HepG2 (cell line): ENCODE measurements around the gene PHTF2. TPM values are rescaled to one million over a fixed set of nuclear protein-coding genes. Genes with fewer than 3 reads are reported as not detected.
A peak's percentile ranks its signal among the peaks of the same experiment; 100 is the strongest.

Experiments
- ATAC-seq: fragments of 200-7000 bp; cut with Tn5 transposase; 3 replicates; pipeline ENCODE4 v1.9.1; 2020; ENCODE audit warnings: mild to moderate bottlenecking, moderate library complexity
- BruUV-seq: library from RNA; stranded (reverse); fragments of 400-500 nt; replicated peaks from 2 replicates; lab custom pipeline; 2021; lab: Mats Ljungman, UMichigan
- CTCF ChIA-PET: fragments of 300-600 bp; formaldehyde crosslinking; extraction: SDS; loops from one replicate; lab custom pipeline; 2021; ENCODE audit warnings: low total read pairs, inconsistent platforms, low intra/inter-chr PET ratio; lab: Yijun Ruan, JAX
- POLR2A ChIA-PET: fragments of 350-600 bp; sonication (Branson Sonifier 250); formaldehyde crosslinking; loops from one replicate; lab custom pipeline; 2020; ENCODE audit warnings: antibody characterized with exemption, inconsistent platforms; lab: Yijun Ruan, JAX
- DNase-seq: peaks from one replicate; pipeline ENCODE4 v3.0.0-alpha.2; 2015; ENCODE audit warnings: low spot score
- FAIRE-seq: peaks from 3 replicates; lab custom pipeline; 2011; peaks lifted over from hg19 to GRCh38; lab: Jason Lieb, UNC
- H2AFZ ChIP-seq: one replicate; pipeline ENCODE4 v1.6.1; 2011; ENCODE audit warnings: low read length, inconsistent platforms
- H3K27ac ChIP-seq: fragments of 300-600 bp; 3 replicates; pipeline ENCODE4 v1.8.0; 2011; ENCODE audit warnings: mixed run types, mild to moderate bottlenecking, mixed read lengths, low read length, inconsistent platforms; ENCODE audit not compliant: insufficient read depth; ENCODE audit errors: extremely low read length
- H3K27me3 ChIP-seq, 2 experiments: fragments of 200-600 bp in 1 of 2; 2 replicates in 1 of 2; 3 replicates in 1 of 2; pipeline versions ENCODE4 v1.6.0 to v1.8.0; 2011; ENCODE audit warnings: low read length in 2 of 2, mild to moderate bottlenecking in 2 of 2, moderate library complexity in 2 of 2, inconsistent platforms in 1 of 2; ENCODE audit not compliant: insufficient read depth in 2 of 2, control insufficient read depth in 1 of 2
- H3K36me3 ChIP-seq, 2 experiments: fragments of 200-600 bp in 1 of 2; replicated peaks in 1 of 2; 2 replicates in 1 of 2; 3 replicates in 1 of 2; pipeline versions ENCODE4 v1.5.1 to v1.8.0; 2011; ENCODE audit warnings: low read length in 2 of 2, inconsistent platforms in 1 of 2; ENCODE audit not compliant: insufficient read depth in 2 of 2, control insufficient read depth in 1 of 2
- H3K4me1 ChIP-seq: 2 replicates; pipeline ENCODE4 v1.5.1; 2012; ENCODE audit warnings: low read length, inconsistent platforms; ENCODE audit not compliant: insufficient read depth
- H3K4me2 ChIP-seq: 2 replicates; pipeline ENCODE4 v1.6.0; 2011; ENCODE audit warnings: low read depth, low read length, inconsistent platforms
- H3K4me3 ChIP-seq, 3 experiments: fragments of 200-600 bp in 1 of 3; sonication (generic), shearing (Covaris generic) in 1 of 3; replicated peaks in 1 of 3; 2 replicates each; pipeline ENCODE4 v1.5.1; 2011 to 2016; ENCODE audit warnings: low read length in 3 of 3, inconsistent platforms in 2 of 3, low read depth in 2 of 3, mild to moderate bottlenecking in 2 of 3, control low read depth in 1 of 3, mixed read lengths in 1 of 3; ENCODE audit not compliant: insufficient read depth in 1 of 3
- H3K79me2 ChIP-seq: one replicate; pipeline ENCODE4 v1.6.1; 2011; ENCODE audit warnings: low read length, inconsistent platforms; ENCODE audit not compliant: insufficient read depth
- H3K9ac ChIP-seq: 2 replicates; pipeline ENCODE4 v1.6.0; 2011; ENCODE audit warnings: mild to moderate bottlenecking, low read depth, low read length, inconsistent platforms; ENCODE audit not compliant: insufficient read depth
- H3K9me3 ChIP-seq: 2 replicates; pipeline ENCODE4 v1.5.1; 2012; ENCODE audit warnings: mild to moderate bottlenecking, low read length
- H4K20me1 ChIP-seq: 2 replicates; pipeline ENCODE4 v1.6.0; 2011; ENCODE audit warnings: inconsistent platforms, mild to moderate bottlenecking, low read length, moderate library complexity; ENCODE audit not compliant: insufficient read depth
- MAFF ChIP-seq: IDR thresholded peaks from 2 replicates; pipeline ENCODE4 v1.6.1; 2011; ENCODE audit warnings: low read depth, low read length, improper control_type of control experiment
- MAFK ChIP-seq, 2 experiments: IDR thresholded peaks in 1 of 2; conservative IDR thresholded peaks in 1 of 2; 2 replicates each; pipeline ENCODE4 v1.6.1; 2011; ENCODE audit warnings: improper control_type of control experiment in 2 of 2, low read length in 2 of 2
- YY1 ChIP-seq: IDR thresholded peaks from 2 replicates; pipeline ENCODE4 v1.6.1; 2011; ENCODE audit warnings: low read length, low read depth, moderate library complexity, mild to moderate bottlenecking; ENCODE audit not compliant: insufficient read depth, insufficient replicate concordance
- ZC3H4 ChIP-seq: sonication (generic); formaldehyde crosslinking; IDR thresholded peaks from 2 replicates; pipeline ENCODE4 v1.4.0; 2020; ENCODE audit warnings: missing genetic modification reagents, borderline replicate concordance
- ZFP62 ChIP-seq: sonication (generic); formaldehyde crosslinking; IDR thresholded peaks from 2 replicates; pipeline ENCODE4 v1.4.0; 2020; ENCODE audit warnings: missing genetic modification reagents
- ZNF121 ChIP-seq: sonication (generic); formaldehyde crosslinking; IDR thresholded peaks from 2 replicates; pipeline ENCODE4 v1.5.0; 2020; ENCODE audit warnings: mild to moderate bottlenecking, missing genetic modification reagents
- ZNF124 ChIP-seq: sonication (generic); formaldehyde crosslinking; IDR thresholded peaks from 2 replicates; pipeline ENCODE4 v1.4.0; 2020; ENCODE audit warnings: missing genetic modification reagents
- ZNF335 ChIP-seq: sonication (generic); formaldehyde crosslinking; IDR thresholded peaks from 2 replicates; pipeline ENCODE4 v1.4.0; 2020; ENCODE audit warnings: missing genetic modification reagents
- ZNF552 ChIP-seq: sonication (generic); formaldehyde crosslinking; IDR thresholded peaks from 2 replicates; pipeline ENCODE4 v1.9.0; 2022; ENCODE audit warnings: missing genetic modification reagents, mild to moderate bottlenecking, borderline replicate concordance
- ZNF788 ChIP-seq: sonication (generic); formaldehyde crosslinking; IDR thresholded peaks from 2 replicates; pipeline ENCODE4 v1.5.0; 2020; ENCODE audit warnings: mild to moderate bottlenecking, missing genetic modification reagents, borderline replicate concordance
- WGBS: methylation state at CpG from one replicate; pipeline ENCODE4 v1.1.6; 2017; ENCODE audit warnings: low lambda C conversion rate; 5-methylcytosine and 5-hydroxymethylcytosine counted together
- in situ Hi-C: cut with HindIII; loops from 2 replicates; pipeline ENCODE4 v1.10.0; 2017; ENCODE audit warnings: low pct_unique_long_range_greater_than_20kb; ENCODE audit not compliant: extremely low pct_ligation_motif_present
- intact Hi-C: fragments of 100-400 bp; cut with micrococcal nuclease; formaldehyde crosslinking; loops from one replicate; pipeline ENCODE4 v1.10.0; 2022; ENCODE audit not compliant: unreplicated experiment
- polyA plus RNA-seq, 8 experiments: library from polyadenylated mRNA; depleted of rRNA in 3 of 8; stranded (reverse) in 7 of 8; unstranded in 1 of 8; fragments of >200 nt; fragmentation: Illumina TruSeq in 4 of 8; extraction: Trizol in 4 of 8; gene quantifications; 2 replicates each; pipeline versions ENCODE4 v1.2.1 to v1.2.3, GENCODE V29; 2011 to 2016; ENCODE audit warnings: low read depth in 4 of 8, missing spikeins in 1 of 8, mixed read lengths in 1 of 8; ENCODE audit not compliant: insufficient read depth in 1 of 8
- total RNA-seq, 5 experiments: library from RNA; depleted of rRNA; stranded (reverse); fragments of >200 nt; fragmentation: Illumina TruSeq; extraction: Trizol; gene quantifications; 2 replicates each; pipeline ENCODE4 v1.2.3, GENCODE V29; 2016; ENCODE audit warnings: low read depth in 1 of 5
- TF ChIP-seq, protein P1 (sequence below): IDR thresholded peaks from 2 replicates; pipeline ENCODE4 v1.6.1; 2018; ENCODE audit warnings: missing genetic modification reagents, mild to moderate bottlenecking, missing compliant biosample characterization

Gene PHTF2
- total and polyA plus RNA-seq, 2 of the 13 experiments (the other 11 are each of a cell fraction or from before 2014, with no cell fraction given), result 7.4 to 10.2 TPM

DNA sequence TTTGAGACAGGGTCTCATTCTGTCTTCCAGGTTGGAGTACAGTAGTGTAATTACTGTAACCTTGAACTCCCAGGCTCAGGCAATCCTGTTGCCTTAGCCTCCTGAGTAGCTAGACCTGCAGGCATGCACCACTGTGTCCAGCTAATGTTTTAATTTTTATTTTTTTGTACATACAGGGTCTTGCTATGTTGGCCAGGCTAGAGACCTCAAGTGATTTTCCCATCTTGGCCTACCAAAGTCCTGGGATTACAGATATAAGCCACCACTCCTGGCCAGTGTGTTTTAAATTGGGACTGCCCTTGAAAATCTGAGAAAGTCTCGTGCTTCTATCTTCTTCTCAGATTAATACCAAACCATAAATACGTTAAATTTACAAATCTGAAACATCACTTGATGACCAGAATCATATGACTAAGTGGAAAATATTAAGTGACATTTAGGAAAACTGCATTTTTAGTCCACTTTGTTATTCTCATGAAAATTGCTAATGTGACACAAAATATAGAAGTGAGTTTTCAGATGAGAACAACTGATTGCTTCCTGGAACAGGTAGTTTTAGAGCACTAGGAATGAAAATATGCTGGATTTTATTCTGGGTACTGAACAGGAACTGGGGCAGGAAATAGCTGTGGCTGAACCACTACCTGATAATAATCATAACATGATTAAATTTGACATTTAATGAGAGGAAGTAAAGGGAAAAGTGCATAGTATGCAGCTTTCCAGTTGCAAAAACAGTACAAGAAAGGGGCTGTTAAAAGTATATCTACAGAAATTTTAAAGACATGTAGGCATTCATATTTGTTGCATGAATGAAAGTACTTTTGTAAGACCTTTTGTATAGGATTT, 4.2 kb downstream of the PHTF2 start:
- POLR2A ChIA-PET, result no interaction called here
- intact Hi-C loops, result no loop called here
- peaks cover 13% of the 10 kb centered on the region for H3K79me2 ChIP-seq
- CTCF ChIA-PET, result no interaction called here
- no peaks in the 10 kb centered on the region for H3K36me3 ChIP-seq
- H3K9ac ChIP-seq, result no peak overlapping the region
- in situ Hi-C loops, result no loop called here
- BruUV-seq, result no TSS peak
- no peak overlapping the region for H3K4me3 ChIP-seq
- DNase-seq, result no peak
- H4K20me1 ChIP-seq, result no peaks in the 10 kb centered on the region
- TF ChIP-seq MAFF (0 out of 2 replicates have a peak, but pooled peaks have one; percentile 29), MAFK (conservative IDR thresholded peaks at IDR 0.05 in 1 of 2, IDR thresholded peaks at IDR 0.05 in 1 of 2; ENCODE audit: low read length in 2 of 2) (0 out of 4 replicates have a peak, but pooled peaks of 1 of the 2 experiments have one; percentile 3), ZNF121 (CRISPR knock-in tag) (peak; percentile 74), YY1 (no peak)
- 97% methylated on average over 2 of the region's 2 CpGs for WGBS
- H2AFZ ChIP-seq, result no peak overlapping the region
- no peak overlapping the region for H3K27ac ChIP-seq
- no peaks in the 10 kb centered on the region for H3K9me3 ChIP-seq
- ATAC-seq, result no peak
- FAIRE-seq, result no peak
- H3K4me2 ChIP-seq, result no peak overlapping the region
- peaks cover 21% of the 10 kb centered on the region for H3K4me1 ChIP-seq
- H3K27me3 ChIP-seq, result no peaks in the 10 kb centered on the region; a peak in 1 of 5 replicates

DNA sequence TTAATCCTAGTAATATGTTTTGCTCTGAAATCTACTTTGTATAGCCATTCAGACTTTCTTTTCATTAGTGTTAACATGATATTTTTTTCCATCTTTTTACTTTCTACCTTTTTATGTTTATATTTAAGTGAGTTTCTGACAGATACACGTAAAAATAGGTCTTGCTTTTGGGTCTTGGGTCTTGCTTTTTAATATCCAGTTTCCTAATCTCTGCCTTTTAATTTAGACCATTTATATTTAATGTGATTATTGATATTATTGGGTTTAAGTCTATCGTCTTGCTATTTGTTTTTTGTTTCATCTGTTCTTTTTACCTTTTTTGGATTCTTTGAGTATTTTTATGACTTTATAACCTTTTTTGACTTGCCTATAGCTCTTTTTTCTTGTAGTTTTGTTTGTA, 7.9 kb downstream of the PHTF2 start:
- BruUV-seq, result no TSS peak
- H3K4me1 ChIP-seq, result peaks cover 10% of the 10 kb centered on the region

More for the DNA sequence above, 7.9 kb downstream of the PHTF2 start:
- H3K36me3 ChIP-seq, result no peaks in the 10 kb centered on the region
- no peak overlapping the region for H3K27ac ChIP-seq
- CTCF ChIA-PET, result no interaction called here
- no peak for TF ChIP-seq ZFP62 (CRISPR knock-in tag)
- no peak for TF ChIP-seq ZNF124
- TF ChIP-seq ZNF552 (CRISPR knock-in tag), result no peak
- no peak for TF ChIP-seq ZNF788
- no peak for TF ChIP-seq ZC3H4 (CRISPR knock-in tag)
- TF ChIP-seq ZNF335 (CRISPR knock-in tag), result no peak
- TF ChIP-seq, protein P1, sequence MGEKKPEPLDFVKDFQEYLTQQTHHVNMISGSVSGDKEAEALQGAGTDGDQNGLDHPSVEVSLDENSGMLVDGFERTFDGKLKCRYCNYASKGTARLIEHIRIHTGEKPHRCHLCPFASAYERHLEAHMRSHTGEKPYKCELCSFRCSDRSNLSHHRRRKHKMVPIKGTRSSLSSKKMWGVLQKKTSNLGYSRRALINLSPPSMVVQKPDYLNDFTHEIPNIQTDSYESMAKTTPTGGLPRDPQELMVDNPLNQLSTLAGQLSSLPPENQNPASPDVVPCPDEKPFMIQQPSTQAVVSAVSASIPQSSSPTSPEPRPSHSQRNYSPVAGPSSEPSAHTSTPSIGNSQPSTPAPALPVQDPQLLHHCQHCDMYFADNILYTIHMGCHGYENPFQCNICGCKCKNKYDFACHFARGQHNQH (CRISPR knock-in tag), result no peak
- no peak for DNase-seq
- no peak for FAIRE-seq
- H2AFZ ChIP-seq, result no peak overlapping the region
- H3K9me3 ChIP-seq, result no peaks in the 10 kb centered on the region
- POLR2A ChIA-PET, result no interaction called here
- no peak overlapping the region for H3K4me3 ChIP-seq
- H3K4me2 ChIP-seq, result no peak overlapping the region
- H3K9ac ChIP-seq, result no peak overlapping the region
- H4K20me1 ChIP-seq, result no peaks in the 10 kb centered on the region
- intact Hi-C loops (no loop called here), in situ Hi-C loops (no loop called here)
- no peaks in the 10 kb centered on the region for H3K27me3 ChIP-seq
- 98% methylated on average over 2 of the region's 2 CpGs for WGBS
- no peak for ATAC-seq
- H3K79me2 ChIP-seq, result peaks cover 8% of the 10 kb centered on the region
